GM23338 (cell line): ENCODE data around the gene CD6. TPM values are rescaled to one million over a fixed set of nuclear protein-coding genes. Genes with fewer than 3 reads are reported as not detected.

Source experiments
- ATAC-seq: fragments of 200-7000 bp; cut with Tn5 transposase; 3 replicates; pipeline ENCODE4 v1.9.1; 2020
- DNase-seq: peaks from one replicate; pipeline ENCODE4 v3.0.0-alpha.2; 2015; ENCODE audit warnings: low spot score
- H2AFZ ChIP-seq: fragments of 200-600 bp; sonication (generic); 2 replicates; pipeline ENCODE4 v1.8.0; 2016; ENCODE audit warnings: antibody characterized with exemption, mild to moderate bottlenecking, moderate library complexity
- H3F3A ChIP-seq: fragments of 200-600 bp; sonication (generic); replicated peaks from 2 replicates; pipeline ENCODE4 v1.8.0; 2017; ENCODE audit warnings: antibody characterized with exemption, mixed run types, low read depth
- H3K27ac ChIP-seq: fragments of 200-600 bp; sonication (generic); 2 replicates; pipeline ENCODE4 v1.6.1; 2016; ENCODE audit warnings: low read depth
- H3K27me3 ChIP-seq: fragments of 200-600 bp; sonication (generic); 2 replicates; pipeline ENCODE4 v1.8.0; 2016; ENCODE audit warnings: mild to moderate bottlenecking, mixed run types, moderate library complexity; ENCODE audit not compliant: insufficient read depth
- H3K36me3 ChIP-seq: fragments of 200-600 bp; sonication (generic); 2 replicates; pipeline ENCODE4 v1.8.0; 2016; ENCODE audit warnings: mild to moderate bottlenecking; ENCODE audit not compliant: insufficient read depth
- H3K4me1 ChIP-seq: fragments of 200-600 bp; sonication (generic); 2 replicates; pipeline ENCODE4 v1.8.0; 2016; ENCODE audit warnings: mild to moderate bottlenecking, moderate library complexity; ENCODE audit not compliant: insufficient read depth
- H3K4me2 ChIP-seq: fragments of 200-600 bp; sonication (generic); 2 replicates; pipeline ENCODE4 v1.7.1; 2017; ENCODE audit warnings: mixed run types
- H3K4me3 ChIP-seq: fragments of 200-600 bp; sonication (generic); 2 replicates; pipeline ENCODE4 v1.6.1; 2016; ENCODE audit warnings: mixed run types
- H3K79me2 ChIP-seq: fragments of 200-600 bp; sonication (generic); replicated peaks from 2 replicates; pipeline ENCODE4 v1.8.0; 2017; ENCODE audit warnings: mild to moderate bottlenecking; ENCODE audit not compliant: insufficient read depth
- H3K9me2 ChIP-seq: fragments of 200-600 bp; sonication (generic); 2 replicates; pipeline ENCODE4 v1.8.0; 2017; ENCODE audit not compliant: insufficient read depth
- H4K20me1 ChIP-seq: fragments of 200-600 bp; sonication (generic); replicated peaks from 2 replicates; pipeline ENCODE4 v1.8.0; 2017; ENCODE audit warnings: mild to moderate bottlenecking; ENCODE audit not compliant: insufficient read depth
- H3K27ac Mint-ChIP-seq: 2 replicates; pipeline ENCODE4 v1.8.0; 2020; ENCODE audit warnings: inconsistent platforms, mild to moderate bottlenecking, moderate library complexity, mixed read lengths
- H3K27me3 Mint-ChIP-seq: 3 replicates; pipeline ENCODE4 v1.8.0; 2022; ENCODE audit warnings: low read depth, mild to moderate bottlenecking, moderate library complexity, mixed read lengths, inconsistent platforms; ENCODE audit not compliant: insufficient read depth, poor library complexity
- H3K36me3 Mint-ChIP-seq: 3 replicates; pipeline ENCODE4 v1.8.0; 2021; ENCODE audit warnings: low read depth, mild to moderate bottlenecking, inconsistent platforms, moderate library complexity, mixed read lengths
- H3K4me1 Mint-ChIP-seq: 3 replicates; pipeline ENCODE4 v1.8.0; 2020; ENCODE audit warnings: mild to moderate bottlenecking, inconsistent platforms, mixed read lengths
- H3K4me3 Mint-ChIP-seq: 3 replicates; pipeline ENCODE4 v1.8.0; 2021; ENCODE audit warnings: moderate library complexity, mild to moderate bottlenecking, inconsistent platforms, mixed read lengths
- H3K9me3 Mint-ChIP-seq: 3 replicates; pipeline ENCODE4 v1.8.0; 2020; ENCODE audit warnings: moderate library complexity, mild to moderate bottlenecking, inconsistent platforms, mixed read lengths
- CREB1 ChIP-seq: fragments of 250-450 bp; sonication (Bioruptor Pico); IDR thresholded peaks from 2 replicates; pipeline ENCODE4 v1.5.0; 2020; ENCODE audit warnings: low read depth, mild to moderate bottlenecking, moderate library complexity
- CTCF ChIP-seq, 2 experiments: fragments of 200-600 bp in 1 of 2; sonication (generic) in 1 of 2; conservative IDR thresholded peaks; 2 replicates each; pipeline versions ENCODE4 v1.5.1 to v1.6.1; 2016 to 2017; ENCODE audit warnings: antibody characterized with exemption in 2 of 2, low read depth in 2 of 2, mild to moderate bottlenecking in 2 of 2, moderate library complexity in 1 of 2
- EZH2 ChIP-seq: fragments of 200-600 bp; sonication (generic); IDR thresholded peaks from one replicate; pipeline ENCODE4 v1.8.0; 2017; ENCODE audit warnings: antibody characterized with exemption, mild to moderate bottlenecking, low read depth; ENCODE audit not compliant: unreplicated experiment
- EZH2phosphoT487 ChIP-seq: fragments of 200-600 bp; sonication (generic); IDR thresholded peaks from one replicate; pipeline ENCODE4 v1.8.1; 2018; ENCODE audit warnings: antibody characterized with exemption; ENCODE audit not compliant: unreplicated experiment
- JUNB ChIP-seq: IDR thresholded peaks from one replicate; pipeline ENCODE4 v1.6.1; 2016; ENCODE audit warnings: antibody characterized with exemption; ENCODE audit not compliant: unreplicated experiment
- NANOG ChIP-seq: IDR thresholded peaks from 2 replicates; pipeline ENCODE4 v1.6.1; 2016; ENCODE audit warnings: antibody characterized with exemption, borderline replicate concordance
- POLR2AphosphoS5 ChIP-seq: IDR thresholded peaks from 2 replicates; pipeline ENCODE4 v1.6.1; 2016; ENCODE audit warnings: antibody characterized with exemption, low read depth
- REST ChIP-seq: IDR thresholded peaks from one replicate; pipeline ENCODE4 v1.6.1; 2018; ENCODE audit warnings: antibody characterized with exemption; ENCODE audit not compliant: unreplicated experiment
- STAT1 ChIP-seq: IDR thresholded peaks from one replicate; pipeline ENCODE4 v1.6.1; 2016; ENCODE audit warnings: antibody characterized with exemption; ENCODE audit not compliant: unreplicated experiment
- ZNF114 ChIP-seq: fragments of 250-450 bp; sonication (Bioruptor Pico); IDR thresholded peaks from 2 replicates; pipeline ENCODE4 v1.5.0; 2020; ENCODE audit warnings: mild to moderate bottlenecking, moderate library complexity
- ZNF331 ChIP-seq: fragments of 250-450 bp; sonication (Bioruptor Pico); IDR thresholded peaks from 2 replicates; pipeline ENCODE4 v1.5.0; 2020; ENCODE audit warnings: low read depth, mild to moderate bottlenecking, moderate library complexity
- ZNF462 ChIP-seq: fragments of 250-450 bp; sonication (Bioruptor Pico); IDR thresholded peaks from 2 replicates; pipeline ENCODE4 v1.5.0; 2020; ENCODE audit warnings: mild to moderate bottlenecking, moderate library complexity
- polyA plus RNA-seq: library from polyadenylated mRNA; unstranded; fragments of >200 nt; fragmentation: Nextera tagmentation; extraction: Ambion mirVana; gene quantifications from 2 replicates; pipeline ENCODE4 v1.2.1, GENCODE V29; 2016
- total RNA-seq: library from RNA; depleted of rRNA; stranded (reverse); fragments of >200 nt; shearing (Covaris generic); gene quantifications from 2 replicates; pipeline ENCODE4 v1.2.3, GENCODE V29; 2014
- TF ChIP-seq, protein P1 (sequence below): IDR thresholded peaks from 2 replicates; pipeline ENCODE4 v1.6.1; 2016; ENCODE audit warnings: antibody characterized with exemption

CD6 gene
- total and polyA plus RNA-seq, 2 experiments from 2014 or later, result 0.49 TPM; not detected in 1

DNA sequence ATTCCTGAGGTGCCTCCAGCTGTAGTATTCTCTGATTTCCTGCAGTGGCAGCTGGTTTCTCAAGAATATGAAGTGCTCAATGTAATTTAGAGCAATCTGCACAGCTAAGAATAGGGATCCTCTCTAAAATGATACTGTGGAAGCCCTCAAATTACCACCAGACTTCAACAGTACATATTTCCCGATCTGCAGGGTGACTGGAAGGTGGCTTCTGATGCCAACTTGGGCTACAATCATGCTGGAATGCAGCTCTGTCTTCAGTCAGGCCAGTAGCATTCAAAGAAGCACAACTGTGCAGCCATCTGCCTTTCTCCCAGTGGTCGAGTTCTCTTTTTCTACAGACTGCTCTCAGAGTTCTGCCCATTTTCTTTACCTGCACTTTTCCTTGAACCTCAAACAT, 75.4 kb downstream of the CD6 start:
- Histone ChIP-seq H3K79me2 (no peaks in the 10 kb centered on the region), H3K27ac (no peak overlapping the region), H2AFZ (no peak overlapping the region), H4K20me1 (no peaks in the 10 kb centered on the region), H3K9me2 (no peaks in the 10 kb centered on the region), H3K36me3 (no peaks in the 10 kb centered on the region), H3K27me3 (no peaks in the 10 kb centered on the region), H3K4me3 (no peak overlapping the region), H3F3A (no peaks in the 10 kb centered on the region), H3K4me1 (peaks cover 3% of the 10 kb centered on the region), H3K4me2 (no peak overlapping the region)
- TF ChIP-seq EZH2phosphoT487 (no peak), POLR2AphosphoS5 (no peak), EZH2 (no peak), ZNF331 (CRISPR knock-in tag) (no peak), ZNF114 (no peak), CTCF (conservative IDR thresholded peaks at IDR 0.05; ENCODE audit: low read depth in 2 of 2) (no peak), CREB1 (CRISPR knock-in tag) (no peak), JUNB (no peak), REST (no peak), ZNF462 (CRISPR knock-in tag) (no peak), STAT1 (no peak), NANOG (no peak)
- TF ChIP-seq, protein P1, sequence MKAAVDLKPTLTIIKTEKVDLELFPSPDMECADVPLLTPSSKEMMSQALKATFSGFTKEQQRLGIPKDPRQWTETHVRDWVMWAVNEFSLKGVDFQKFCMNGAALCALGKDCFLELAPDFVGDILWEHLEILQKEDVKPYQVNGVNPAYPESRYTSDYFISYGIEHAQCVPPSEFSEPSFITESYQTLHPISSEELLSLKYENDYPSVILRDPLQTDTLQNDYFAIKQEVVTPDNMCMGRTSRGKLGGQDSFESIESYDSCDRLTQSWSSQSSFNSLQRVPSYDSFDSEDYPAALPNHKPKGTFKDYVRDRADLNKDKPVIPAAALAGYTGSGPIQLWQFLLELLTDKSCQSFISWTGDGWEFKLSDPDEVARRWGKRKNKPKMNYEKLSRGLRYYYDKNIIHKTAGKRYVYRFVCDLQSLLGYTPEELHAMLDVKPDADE, result no peak
- ATAC-seq, result no peak
- Mint-ChIP-seq H3K4me3 (no peak overlapping the region), H3K27me3 (peaks cover 10% of the 10 kb centered on the region), H3K4me1 (peaks cover 12% of the 10 kb centered on the region), H3K9me3 (no peaks in the 10 kb centered on the region; the same call in 2 of the 3 replicates), H3K36me3 (no peaks in the 10 kb centered on the region), H3K27ac (no peak overlapping the region)
- no peak for DNase-seq
